Measurements from ENCODE around the gene GDA. TPM values are rescaled to one million over a fixed set of nuclear protein-coding genes. Genes with fewer than 3 reads are reported as not detected.
"Not testable (repeated sequence)": the region's sequence is repeated elsewhere in the genome, so short reads cannot be mapped to it uniquely, and the experiment has no call there.

Gene GDA
- total RNA-seq, 2 experiments from 2014 or later, result not detected

DNA sequence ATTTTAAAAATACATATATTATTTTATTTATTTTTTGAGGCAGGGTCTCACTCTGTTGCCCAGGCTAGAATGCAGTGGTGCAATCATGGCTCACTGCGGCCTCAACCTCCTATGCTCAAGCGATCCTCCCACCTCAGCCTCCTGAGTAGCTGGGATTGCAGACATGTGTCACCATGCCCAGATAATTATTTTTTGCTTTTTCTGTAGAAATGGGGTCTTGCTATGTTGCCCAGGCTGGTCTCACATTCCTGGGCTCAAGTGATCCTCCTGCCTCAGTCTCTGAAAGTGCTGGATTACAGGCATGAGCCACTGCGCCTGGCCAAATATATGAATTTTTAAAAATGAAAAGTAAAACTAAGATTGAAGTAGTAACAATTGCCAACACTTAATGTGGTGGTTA, 121.1 kb downstream of the GDA start:
- POLR2A ChIA-PET; H3K4me3 Mint-ChIP-seq; intact Hi-C loops (cut with micrococcal nuclease); H3K36me3 Mint-ChIP-seq; H3K9me3 Mint-ChIP-seq; DNase-seq; H3K27ac Mint-ChIP-seq; H3K4me1 Mint-ChIP-seq (ENCODE audit: low read depth); H3K27me3 Mint-ChIP-seq: not testable (repeated sequence)
- CTCF ChIA-PET, result interaction anchor here (0.5 to 12.4 kb wide), 3 partner anchors 11 to 231 kb away, joined by 3 to 223 read pairs (median 35); no protein-coding TSS in a partner anchor

DNA sequence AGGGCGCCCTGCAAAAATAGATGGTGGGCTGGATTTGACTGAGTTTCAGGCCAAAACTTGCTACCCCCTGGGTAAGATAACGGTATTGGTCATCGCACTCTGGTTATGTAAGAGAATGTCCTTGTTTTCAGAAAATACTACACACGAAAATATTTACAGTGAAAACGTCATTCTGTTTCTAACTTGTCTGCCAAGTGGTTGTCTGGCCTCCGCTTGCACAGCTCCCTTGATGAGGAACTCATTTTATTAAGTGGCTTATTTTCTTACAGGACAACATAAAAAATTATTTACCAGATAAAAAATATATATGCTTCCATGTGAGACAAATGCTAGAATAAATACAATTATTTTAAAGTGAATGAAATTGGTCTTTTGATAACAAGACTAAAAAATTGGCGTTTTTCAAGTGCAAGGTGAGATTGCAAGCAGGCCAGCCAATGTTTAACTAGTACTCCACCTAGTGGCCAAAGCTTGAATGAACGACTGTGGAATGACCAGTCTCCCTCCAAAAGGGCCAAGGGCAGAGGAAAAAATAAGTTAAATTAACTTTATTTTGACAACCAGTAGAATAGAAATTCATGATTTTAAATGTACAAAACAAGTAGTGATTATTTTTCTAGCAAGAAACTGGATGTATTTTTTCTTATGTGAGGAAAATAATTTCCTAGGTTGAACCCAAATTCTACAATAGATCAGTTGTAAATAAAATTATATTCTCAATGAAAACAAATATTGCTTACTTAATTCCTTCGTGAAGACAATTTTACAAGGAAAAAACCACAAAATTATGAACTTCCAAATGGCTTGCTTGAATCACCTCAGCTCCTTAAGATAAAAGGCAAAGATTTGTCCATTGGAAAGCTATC, 122.6 kb downstream of the GDA start:
- Mint-ChIP-seq H3K36me3 (no peaks in the 10 kb centered on the region), H3K9me3 (no peaks in the 10 kb centered on the region), H3K27ac (no peak overlapping the region), H3K4me3 (no peak overlapping the region), H3K27me3 (no peaks in the 10 kb centered on the region), H3K4me1 (ENCODE audit: low read depth) (no peaks in the 10 kb centered on the region)
- DNase-seq, result peak; percentile 42
- POLR2A ChIA-PET, result interaction anchor here (0.5 to 1.7 kb wide), 2 partner anchors 170 to 233 kb away, joined by 3 to 5 read pairs; no protein-coding TSS in a partner anchor
- CTCF ChIA-PET, result interaction anchor here (0.5 to 12.4 kb wide), 33 partner anchors 9 to 1623 kb away, joined by 3 to 223 read pairs (median 3); no protein-coding TSS in a partner anchor
- intact Hi-C loops (cut with micrococcal nuclease), result loop anchor here (1.0 to 2.0 kb wide), 3 partner anchors 69 to 465 kb away; no protein-coding TSS in a partner anchor

DNA sequence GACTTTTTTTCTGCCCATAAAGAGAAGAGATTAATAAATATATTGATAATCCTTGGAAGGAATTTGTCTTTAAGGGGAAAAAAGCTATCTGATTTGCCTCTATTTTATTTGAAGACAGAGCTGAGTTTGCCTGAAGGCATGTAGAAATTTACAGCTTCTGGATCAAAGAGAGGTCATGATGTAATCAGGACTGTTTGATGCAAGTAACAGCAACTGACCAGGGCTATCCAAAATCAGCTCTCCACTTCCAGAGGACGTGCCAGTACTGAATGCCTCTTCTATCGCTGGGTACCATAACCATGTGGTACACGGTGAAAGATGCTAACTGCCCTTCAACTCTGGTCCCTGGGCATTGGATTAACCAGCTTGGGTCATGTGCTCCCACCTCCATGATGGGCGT, 125.2 kb downstream of the GDA start:
- POLR2A ChIA-PET, result interaction anchor here (0.6 kb wide), 1 partner anchor 46 kb away, joined by 4 read pairs; no protein-coding TSS in a partner anchor
- no peak overlapping the region for H3K4me3 Mint-ChIP-seq
- H3K4me1 Mint-ChIP-seq (ENCODE audit: low read depth), result no peaks in the 10 kb centered on the region
- H3K27me3 Mint-ChIP-seq, result no peaks in the 10 kb centered on the region
- DNase-seq, result no peak
- H3K27ac Mint-ChIP-seq, result no peak overlapping the region
- intact Hi-C loops (cut with micrococcal nuclease), result no loop called here
- no peaks in the 10 kb centered on the region for H3K9me3 Mint-ChIP-seq
- CTCF ChIA-PET, result interaction anchor here (0.6 to 12.4 kb wide), 4 partner anchors 9 to 752 kb away, joined by 4 to 223 read pairs (median 5); no protein-coding TSS in a partner anchor
- no peaks in the 10 kb centered on the region for H3K36me3 Mint-ChIP-seq

DNA sequence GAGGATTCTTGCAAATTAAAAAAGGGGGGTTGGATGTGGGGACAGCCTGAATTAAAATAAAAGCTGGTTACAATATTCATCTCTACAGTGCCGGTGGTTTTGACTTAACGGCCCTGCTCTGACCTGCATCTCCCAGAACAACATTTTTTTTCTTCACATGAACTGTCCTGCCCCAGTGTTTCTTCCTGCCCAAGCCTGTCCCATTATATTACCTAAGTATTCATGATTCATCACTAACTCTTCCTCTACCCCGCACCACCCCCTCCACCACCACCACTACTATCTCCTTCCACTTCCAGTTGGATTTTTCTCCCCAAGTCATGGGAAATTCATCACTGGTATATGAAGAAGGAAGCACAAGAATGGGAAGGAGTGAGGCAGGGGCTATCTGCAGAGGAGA, 125.7 kb downstream of the GDA start:
- Mint-ChIP-seq H3K36me3 (no peaks in the 10 kb centered on the region), H3K4me1 (ENCODE audit: low read depth) (no peaks in the 10 kb centered on the region), H3K4me3 (no peak overlapping the region), H3K27me3 (no peaks in the 10 kb centered on the region), H3K27ac (no peak overlapping the region), H3K9me3 (no peaks in the 10 kb centered on the region)
- intact Hi-C loops (cut with micrococcal nuclease), result no loop called here
- no peak for DNase-seq
- CTCF ChIA-PET, result interaction anchor here (1.0 to 12.4 kb wide), 3 partner anchors 8 to 547 kb away, joined by 4 to 223 read pairs (median 6); no protein-coding TSS in a partner anchor
- POLR2A ChIA-PET, result no interaction called here

DNA sequence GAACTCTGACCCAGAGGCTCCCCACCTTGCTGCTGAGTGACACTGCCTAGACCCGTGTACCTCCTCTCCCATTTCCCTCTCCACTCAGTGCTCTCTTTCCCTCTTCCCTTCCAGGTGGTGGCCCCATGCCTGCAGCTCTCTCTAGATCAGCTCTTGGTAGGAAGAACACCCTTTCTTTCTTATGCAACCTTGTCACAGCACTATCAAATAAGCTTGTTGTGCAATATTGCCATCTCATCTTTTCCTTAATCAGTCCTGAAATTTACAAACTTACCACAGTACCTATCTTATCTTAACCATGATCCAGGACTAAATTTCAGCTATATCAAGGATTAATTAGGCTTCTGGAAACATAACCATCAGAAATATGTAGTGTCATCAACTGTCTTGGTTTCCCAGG, 127.2 kb downstream of the GDA start:
- ChIA-PET CTCF (interaction anchor here (1.2 to 12.4 kb wide), 3 partner anchors 73 to 746 kb away, joined by 3 to 223 read pairs (median 4); no protein-coding TSS in a partner anchor), POLR2A (no interaction called here)
- DNase-seq, result no peak
- Mint-ChIP-seq H3K9me3 (no peaks in the 10 kb centered on the region), H3K4me1 (ENCODE audit: low read depth) (no peaks in the 10 kb centered on the region), H3K27ac (no peak overlapping the region), H3K36me3 (no peaks in the 10 kb centered on the region), H3K27me3 (no peaks in the 10 kb centered on the region), H3K4me3 (no peak overlapping the region)
- intact Hi-C loops (cut with micrococcal nuclease), result no loop called here

DNA sequence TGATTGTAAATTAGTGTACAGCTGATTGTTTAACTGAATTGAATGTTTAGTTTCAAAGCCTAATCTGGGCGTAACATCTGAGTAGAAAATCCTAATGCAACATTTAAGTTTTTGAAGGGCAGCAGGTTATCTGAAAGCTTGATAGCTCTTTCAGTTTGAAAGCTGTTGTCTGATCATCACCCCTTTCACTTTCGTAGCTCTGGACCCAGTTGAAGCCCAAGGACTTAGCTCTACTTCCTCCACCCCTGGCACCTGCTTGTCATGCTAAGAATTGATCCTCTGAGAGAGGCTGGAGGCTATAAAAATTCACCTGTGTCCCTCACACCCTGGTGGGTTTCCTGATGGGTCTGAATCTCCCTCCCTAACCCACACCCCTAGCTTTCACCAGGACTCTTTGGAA, 129.7 kb downstream of the GDA start:
- DNase-seq, result no peak
- CTCF ChIA-PET, result interaction anchor here (0.7 to 12.4 kb wide), 15 partner anchors 8 to 743 kb away, joined by 3 to 223 read pairs (median 3); no protein-coding TSS in a partner anchor
- no peak overlapping the region for H3K27ac Mint-ChIP-seq

DNA sequence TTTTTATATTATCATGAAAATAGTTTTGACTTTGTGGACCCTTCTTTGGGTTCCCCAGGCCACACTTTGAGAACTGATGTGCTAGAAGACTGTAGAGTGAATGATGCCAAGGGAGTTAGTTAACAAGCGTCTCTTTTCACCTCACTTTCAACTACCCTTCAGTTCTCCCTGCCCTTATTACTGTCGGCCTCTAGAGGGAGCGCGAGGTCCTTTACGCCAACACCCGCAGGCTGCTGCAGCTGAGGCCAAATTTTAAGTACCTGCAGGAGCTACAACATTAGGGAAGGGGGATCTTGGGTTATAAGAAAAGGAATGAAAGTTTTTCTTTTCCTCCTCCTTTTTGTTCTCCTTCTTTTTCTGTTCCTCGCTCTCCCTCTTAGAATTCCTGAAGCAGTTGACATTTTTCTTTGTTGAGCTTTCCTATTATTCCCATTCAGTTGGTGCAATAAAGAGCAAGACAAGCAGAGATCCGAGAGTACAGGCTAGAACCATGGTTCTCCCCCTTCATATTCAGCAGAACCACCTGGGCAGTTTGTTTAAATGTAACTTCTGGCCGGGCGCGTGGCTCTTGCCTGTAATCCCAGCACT, 131.8 kb downstream of the GDA start:
- CTCF ChIA-PET, result interaction anchor here (0.6 to 12.4 kb wide), 48 partner anchors 9 to 908 kb away, joined by 3 to 223 read pairs (median 4); no protein-coding TSS in a partner anchor
- POLR2A ChIA-PET, result no interaction called here
- no peak overlapping the region for H3K27ac Mint-ChIP-seq
- no peaks in the 10 kb centered on the region for H3K27me3 Mint-ChIP-seq
- no peak overlapping the region for H3K4me3 Mint-ChIP-seq
- H3K9me3 Mint-ChIP-seq, result no peaks in the 10 kb centered on the region
- no peaks in the 10 kb centered on the region for H3K36me3 Mint-ChIP-seq
- no peaks in the 10 kb centered on the region for H3K4me1 Mint-ChIP-seq (ENCODE audit: low read depth)
- peak; percentile 79 for DNase-seq
- intact Hi-C loops (cut with micrococcal nuclease), result loop anchor here (1.0 to 5.0 kb wide), 4 partner anchors 311 to 801 kb away; no protein-coding TSS in a partner anchor

More for the DNA sequence above, 129.7 kb downstream of the GDA start:
- H3K4me1 Mint-ChIP-seq (ENCODE audit: low read depth), result no peaks in the 10 kb centered on the region
- POLR2A ChIA-PET, result no interaction called here
- intact Hi-C loops (cut with micrococcal nuclease), result no loop called here
- H3K9me3 Mint-ChIP-seq, result no peaks in the 10 kb centered on the region
- no peak overlapping the region for H3K4me3 Mint-ChIP-seq
- H3K27me3 Mint-ChIP-seq, result no peaks in the 10 kb centered on the region
- H3K36me3 Mint-ChIP-seq, result no peaks in the 10 kb centered on the region

DNA sequence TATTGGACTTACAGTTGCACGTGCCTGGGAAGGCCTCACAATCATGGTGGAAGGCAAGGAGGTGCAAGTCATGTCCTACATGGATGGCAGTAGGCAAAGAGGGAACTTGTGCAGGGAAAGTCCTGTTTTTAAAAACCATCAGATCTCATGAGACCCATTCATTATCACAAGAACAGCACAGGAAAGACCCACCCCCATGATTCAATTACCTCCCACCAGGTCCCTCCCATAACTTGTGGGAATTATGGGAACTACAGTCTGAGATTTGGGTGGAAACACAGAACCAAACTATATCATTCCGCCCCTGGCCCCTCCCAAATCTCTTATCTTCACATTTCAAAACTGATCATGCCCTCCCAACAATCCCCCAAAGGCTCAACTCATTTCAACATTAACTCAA, 140.2 kb downstream of the GDA start:
- no peaks in the 10 kb centered on the region for H3K36me3 Mint-ChIP-seq
- peaks cover 8% of the 10 kb centered on the region for H3K27me3 Mint-ChIP-seq
- DNase-seq, result no peak
- H3K9me3 Mint-ChIP-seq, result no peaks in the 10 kb centered on the region
- no peak overlapping the region for H3K4me3 Mint-ChIP-seq
- CTCF ChIA-PET, result interaction anchor here (1.9 kb wide), 1 partner anchor 8 kb away, joined by 7 read pairs; no protein-coding TSS in a partner anchor
- H3K27ac Mint-ChIP-seq, result no peak overlapping the region
- no peaks in the 10 kb centered on the region for H3K4me1 Mint-ChIP-seq (ENCODE audit: low read depth)
- POLR2A ChIA-PET, result no interaction called here
- intact Hi-C loops (cut with micrococcal nuclease), result no loop called here

DNA sequence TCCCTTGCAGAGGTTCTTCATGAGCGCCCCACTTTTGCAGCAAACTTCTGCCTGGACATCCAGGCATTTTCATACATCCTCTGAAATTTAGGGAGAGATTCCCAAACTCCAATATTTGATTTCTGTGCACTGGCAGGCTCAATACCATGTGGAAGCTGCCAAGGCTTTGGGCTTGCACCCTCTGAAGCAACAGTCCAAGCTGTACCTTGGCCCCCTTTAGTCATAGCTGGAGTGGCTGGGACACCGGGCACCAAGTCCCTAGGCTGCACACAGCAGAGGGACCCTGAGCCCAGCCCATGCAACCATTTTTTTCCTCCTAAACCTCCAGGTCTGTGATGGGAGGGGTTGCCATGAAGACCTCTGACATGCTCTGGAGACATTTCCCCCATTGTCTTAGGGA, 141.1 kb downstream of the GDA start:
- intact Hi-C loops (cut with micrococcal nuclease), result loop anchor here (5.0 kb wide), 2 partner anchors 72 to 892 kb away; no protein-coding TSS in a partner anchor
- Mint-ChIP-seq H3K27ac (no peak overlapping the region), H3K9me3 (no peaks in the 10 kb centered on the region), H3K36me3 (no peaks in the 10 kb centered on the region), H3K27me3 (peaks cover 8% of the 10 kb centered on the region), H3K4me3 (no peak overlapping the region), H3K4me1 (ENCODE audit: low read depth) (no peaks in the 10 kb centered on the region)
- CTCF ChIA-PET, result interaction anchor here (0.6 to 1.9 kb wide), 3 partner anchors 9 to 328 kb away, joined by 3 to 7 read pairs (median 4); no protein-coding TSS in a partner anchor
- no peak for DNase-seq
- POLR2A ChIA-PET, result no interaction called here

DNA sequence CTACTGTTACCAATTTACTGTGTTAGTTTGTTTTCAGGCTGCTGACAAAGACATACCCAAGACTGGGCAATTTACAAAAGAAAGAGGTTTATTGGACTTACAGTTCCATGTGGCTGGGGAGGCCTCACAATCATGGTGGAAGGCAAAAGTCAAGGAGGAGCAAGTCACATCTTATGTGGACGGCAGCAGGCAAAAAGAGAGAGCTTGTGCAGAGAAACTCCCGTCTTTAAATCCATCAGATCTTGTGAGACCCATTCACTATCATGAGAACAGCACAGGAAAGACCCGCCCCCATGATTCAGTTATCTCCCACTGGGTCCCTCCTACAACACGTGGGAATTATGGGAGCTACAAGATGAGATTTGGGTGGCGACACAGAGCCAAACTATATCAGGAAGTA, 142.3 kb downstream of the GDA start:
- CTCF ChIA-PET, result interaction anchor here (0.9 to 5.8 kb wide), 4 partner anchors 10 to 302 kb away, joined by 3 to 51 read pairs (median 16); no protein-coding TSS in a partner anchor
- H3K4me3 Mint-ChIP-seq; H3K27me3 Mint-ChIP-seq; DNase-seq; POLR2A ChIA-PET; H3K9me3 Mint-ChIP-seq; H3K27ac Mint-ChIP-seq; H3K4me1 Mint-ChIP-seq (ENCODE audit: low read depth); H3K36me3 Mint-ChIP-seq: not testable (repeated sequence)
- intact Hi-C loops (cut with micrococcal nuclease), result loop anchor here (5.0 kb wide), 2 partner anchors 71 to 891 kb away; no protein-coding TSS in a partner anchor

DNA sequence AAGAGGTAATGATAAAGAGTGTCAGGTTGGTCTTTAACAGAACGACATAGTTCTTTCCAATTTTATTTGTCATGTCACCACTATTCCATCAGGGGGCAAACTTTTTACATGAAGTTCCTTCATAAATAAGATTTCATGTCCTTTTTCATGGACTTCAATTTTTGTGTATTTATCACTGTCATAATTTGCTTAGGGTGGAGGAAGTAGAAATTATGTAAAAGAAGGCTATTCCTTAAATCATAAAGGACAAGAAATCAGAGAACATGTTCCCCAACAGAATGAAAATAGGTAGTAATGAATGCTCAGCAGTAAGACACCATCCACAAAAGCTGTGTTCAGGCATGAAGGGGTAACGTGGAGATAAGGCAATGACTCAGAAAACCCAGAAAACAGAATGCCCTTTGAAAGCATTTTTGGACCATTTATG, 143.0 kb downstream of the GDA start:
- no peaks in the 10 kb centered on the region for H3K9me3 Mint-ChIP-seq
- H3K4me1 Mint-ChIP-seq (ENCODE audit: low read depth), result no peaks in the 10 kb centered on the region
- intact Hi-C loops (cut with micrococcal nuclease), result loop anchor here (1.0 to 5.0 kb wide), 4 partner anchors 70 to 890 kb away; no protein-coding TSS in a partner anchor
- no peak overlapping the region for H3K4me3 Mint-ChIP-seq
- H3K36me3 Mint-ChIP-seq, result no peaks in the 10 kb centered on the region
- POLR2A ChIA-PET, result no interaction called here
- H3K27ac Mint-ChIP-seq, result no peak overlapping the region
- DNase-seq, result no peak
- CTCF ChIA-PET, result interaction anchor here (0.9 to 5.8 kb wide), 13 partner anchors 9 to 316 kb away, joined by 3 to 51 read pairs (median 5); partner anchors contain the start of gene ZFAND5
- H3K27me3 Mint-ChIP-seq, result peaks cover 7% of the 10 kb centered on the region
